NCI-H526 (cell line): ENCODE results near the gene USP10.
A peak's percentile ranks its signal among the peaks of the same experiment; 100 is the strongest.

ENCODE experiments used
- DNase-seq, 2 experiments: peaks; one replicate each; lab custom pipeline; 2025; lab: John Stamatoyannopoulos, UW

The USP10 gene

DNA sequence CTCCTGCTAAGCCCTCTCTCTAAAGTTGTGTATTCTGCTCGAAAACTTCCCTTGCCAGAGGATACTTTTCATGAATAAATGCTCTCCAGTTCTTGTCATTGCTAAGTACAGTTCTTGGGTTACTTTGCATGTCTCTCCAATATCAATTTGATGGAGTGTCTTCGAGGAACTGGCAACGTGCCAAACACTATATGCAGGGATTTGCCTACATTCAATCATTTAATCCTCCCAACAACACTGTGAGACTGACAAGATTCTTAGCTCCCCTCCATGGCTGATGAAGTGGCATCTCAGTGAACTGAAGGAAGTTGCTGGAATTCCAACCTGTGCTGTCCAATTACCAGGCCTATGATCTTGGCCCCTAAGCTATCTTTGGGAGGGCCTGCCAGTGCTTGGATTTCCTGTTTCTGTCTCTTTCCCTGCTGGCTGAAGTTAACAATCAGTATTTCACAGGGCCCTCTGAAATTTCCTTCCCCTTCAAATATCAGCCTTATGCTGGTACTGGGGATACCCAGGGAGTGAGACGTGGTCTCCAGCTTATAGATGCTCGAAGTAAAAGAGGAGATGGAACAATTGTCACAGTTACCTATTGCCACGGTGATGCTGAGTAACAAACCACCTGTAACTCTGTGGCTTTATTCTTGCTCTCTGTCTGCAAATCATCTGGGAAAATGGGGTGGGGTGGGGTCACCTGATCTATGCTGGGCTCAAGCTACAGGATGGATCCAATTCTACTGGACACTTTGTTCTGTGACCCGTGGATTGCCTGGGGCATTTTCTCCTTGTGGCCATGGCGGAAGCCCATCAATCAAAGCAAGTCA lies 100.6 kb downstream of the USP10 start:
- peak; percentile 6 to 21 for DNase-seq

- DNase-seq = no peak
These were observed 103.3 kb downstream of the USP10 start for GRCh38 chr16:84803146-84803545.

- DNase-seq = no peak
These were observed 104.5 kb downstream of the USP10 start for GRCh38 chr16:84804326-84804725.

DNA sequence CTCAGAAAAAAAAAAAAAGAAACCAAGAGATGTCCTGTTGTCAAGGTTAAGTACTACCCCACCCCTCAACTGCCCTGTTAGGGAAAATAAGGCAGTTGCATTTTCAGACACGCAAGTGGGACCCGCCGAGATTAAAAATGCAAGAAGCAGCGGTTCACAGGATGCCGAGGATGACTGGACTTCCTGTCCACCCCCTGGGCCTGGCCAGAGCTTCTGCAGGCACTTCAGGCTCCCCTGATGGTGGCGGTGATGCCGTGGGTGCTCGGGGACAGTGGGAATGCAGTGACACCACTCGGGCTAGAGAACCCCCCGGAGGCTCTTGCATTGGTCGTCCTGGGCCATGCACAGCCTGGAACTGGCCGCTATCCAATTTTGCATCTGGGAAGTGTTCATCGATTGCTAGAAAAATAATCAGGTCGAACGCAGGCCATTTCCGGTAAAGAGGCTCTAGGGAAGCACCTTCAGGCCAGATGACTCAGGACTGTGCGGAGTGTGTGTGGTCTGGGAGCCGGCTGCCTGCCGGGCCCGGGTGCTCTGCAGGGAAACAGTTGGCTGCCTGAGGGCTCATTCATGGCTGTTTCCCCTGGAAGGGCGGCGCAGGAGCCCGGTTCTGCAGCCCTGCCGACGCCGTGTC lies 106.6 kb downstream of the USP10 start:
- DNase-seq = no peak

DNA sequence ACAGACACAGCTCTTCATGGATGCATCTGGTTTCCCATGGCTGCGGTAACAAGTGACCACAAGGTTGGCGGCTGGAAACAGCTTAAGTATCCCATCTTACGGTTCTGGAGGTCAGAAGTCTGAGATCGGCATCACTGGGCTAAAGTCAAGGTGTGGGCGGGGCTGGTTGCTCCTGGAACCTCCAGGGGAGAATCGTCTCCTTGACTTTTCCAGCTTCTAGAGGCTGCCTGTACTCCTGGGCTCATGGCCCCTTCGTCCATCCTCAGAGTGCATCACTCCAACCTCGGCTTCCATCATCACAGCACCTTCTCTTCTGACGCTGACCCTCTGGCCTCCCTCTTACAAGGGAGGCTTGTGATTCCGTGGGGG lies 107.1 kb downstream of the USP10 start:
- DNase-seq = no peak

DNA sequence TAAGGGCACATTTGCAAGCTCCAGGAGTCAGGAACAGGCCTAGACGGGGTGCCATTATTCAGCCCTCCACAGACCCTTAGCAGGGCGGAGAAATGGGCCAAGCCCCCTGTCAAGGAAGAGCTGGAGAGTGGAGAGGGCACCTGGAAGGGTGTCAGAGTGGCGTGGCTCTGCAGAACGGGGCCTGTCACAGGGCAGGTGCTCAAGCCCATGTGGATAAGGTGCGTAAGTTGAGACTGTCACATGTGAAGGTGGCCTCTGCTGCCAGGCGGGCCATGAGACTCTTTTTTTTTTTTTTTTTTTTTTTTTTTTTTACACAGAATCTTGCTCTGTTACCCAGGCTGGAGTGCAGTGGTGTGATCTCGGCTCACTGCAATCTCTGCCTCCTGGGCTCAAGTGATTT lies 108.0 kb downstream of the USP10 start:
- DNase-seq = no peak

DNA sequence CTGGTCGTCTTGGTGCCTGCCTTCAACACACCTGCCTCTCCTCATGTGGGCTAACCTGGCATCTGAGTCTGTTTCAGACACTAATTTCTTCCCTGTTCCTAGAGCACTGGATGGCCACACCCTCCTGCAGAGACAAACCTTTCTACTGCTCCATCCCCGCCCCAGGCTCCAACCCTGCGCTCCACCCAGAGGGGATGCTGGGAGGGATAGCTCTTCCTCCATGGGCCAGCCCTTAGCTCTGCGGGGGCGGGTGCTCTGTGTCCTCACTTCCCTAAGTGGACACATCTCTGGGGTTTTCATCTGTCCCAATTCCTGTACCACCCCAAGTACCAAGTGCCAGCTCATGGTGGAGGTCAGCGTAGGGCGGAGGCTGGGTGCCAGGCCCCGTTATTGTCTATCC lies 109.0 kb downstream of the USP10 start:
- no peak for DNase-seq

GRCh38 chr16:84810518-84811273 lies 110.9 kb downstream of the USP10 start:
- no peak for DNase-seq

- no peak for DNase-seq
These were observed 111.7 kb downstream of the USP10 start for GRCh38 chr16:84811529-84811928.

- DNase-seq = no peak
These were observed 113.5 kb downstream of the USP10 start for GRCh38 chr16:84813141-84813934.

- DNase-seq = no peak
These were observed 115.7 kb downstream of the USP10 start for GRCh38 chr16:84815462-84815861.

DNA sequence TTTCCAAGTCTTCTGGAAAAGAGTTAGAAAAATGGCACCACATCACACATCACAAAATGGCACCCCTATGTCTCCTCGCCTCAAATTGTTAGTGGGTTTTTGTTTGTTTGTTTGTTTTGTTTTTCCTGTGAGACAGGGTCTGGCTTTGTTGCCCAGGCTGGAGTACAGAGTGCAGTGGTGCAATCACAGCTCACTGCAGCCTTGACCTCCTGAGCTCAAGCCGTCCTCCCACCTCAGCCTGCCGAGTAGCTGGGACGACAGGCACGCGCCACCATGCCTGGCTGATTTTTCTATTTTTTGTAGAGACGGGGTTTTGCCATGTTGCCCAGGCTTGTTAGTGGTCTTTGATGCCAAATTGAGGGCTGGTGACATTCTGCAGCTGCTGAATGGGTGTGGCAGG lies 116.2 kb downstream of the USP10 start:
- no peak for DNase-seq

- DNase-seq = no peak
These were observed 116.7 kb downstream of the USP10 start for GRCh38 chr16:84816485-84816884.

DNA sequence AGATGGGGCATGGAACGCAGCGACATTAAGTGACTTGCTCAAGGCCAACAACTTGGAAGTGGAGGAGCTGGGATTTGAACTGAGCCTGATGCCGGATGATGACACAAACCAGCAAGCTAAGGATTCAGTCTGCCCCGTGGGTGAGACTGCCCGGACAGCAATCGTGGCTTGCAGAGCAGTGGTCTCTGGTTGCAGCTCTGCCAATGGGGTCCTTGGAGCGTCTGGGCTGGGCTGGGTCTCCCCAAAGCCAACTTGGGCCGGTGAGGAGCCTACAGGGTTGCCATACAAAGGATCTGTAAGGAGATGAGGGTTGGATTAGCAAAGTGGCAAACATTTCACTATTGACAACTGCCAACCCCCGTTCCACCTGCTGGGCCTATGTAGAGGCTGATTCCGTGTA lies 117.4 kb downstream of the USP10 start:
- DNase-seq = no peak

DNA sequence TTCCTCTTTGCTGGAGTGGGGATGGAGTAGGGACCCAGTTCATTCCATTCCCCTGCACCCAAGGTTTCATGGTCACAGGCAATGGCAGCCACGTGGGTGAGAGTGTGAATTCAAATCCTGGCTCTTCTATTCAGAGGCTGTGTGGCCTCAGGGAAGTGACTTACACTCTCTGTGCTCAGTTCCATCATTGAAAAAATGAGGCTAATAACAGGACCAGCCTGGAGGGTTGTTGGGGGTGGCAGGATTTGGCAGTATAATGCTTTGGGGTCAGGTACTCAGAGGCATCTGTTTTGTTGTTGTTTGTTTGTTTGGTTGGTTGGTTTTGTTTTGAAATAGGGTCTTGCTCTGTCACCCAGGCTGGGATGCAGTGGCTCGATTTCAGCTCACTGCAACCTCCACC lies 117.8 kb downstream of the USP10 start:
- no peak for DNase-seq

DNA sequence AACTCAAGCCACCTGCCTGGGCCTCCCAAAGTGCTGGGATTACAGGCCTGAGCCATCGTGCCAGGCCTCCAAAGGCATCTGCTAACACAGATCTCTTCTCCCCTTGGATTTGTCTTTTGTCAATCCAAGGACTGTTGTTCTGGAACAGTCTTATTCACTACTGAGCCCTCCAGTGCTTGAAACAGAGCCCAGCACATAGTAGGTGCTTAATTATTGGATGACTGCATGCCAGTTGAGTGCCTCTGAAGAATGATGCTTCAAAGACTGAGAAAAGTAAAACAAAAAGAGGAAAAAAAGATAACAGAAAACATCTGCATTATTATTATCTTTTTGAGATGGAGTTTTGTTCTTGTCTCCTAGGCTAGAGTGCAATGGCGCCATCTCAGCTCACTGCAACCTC lies 118.3 kb downstream of the USP10 start:
- no peak for DNase-seq

DNA sequence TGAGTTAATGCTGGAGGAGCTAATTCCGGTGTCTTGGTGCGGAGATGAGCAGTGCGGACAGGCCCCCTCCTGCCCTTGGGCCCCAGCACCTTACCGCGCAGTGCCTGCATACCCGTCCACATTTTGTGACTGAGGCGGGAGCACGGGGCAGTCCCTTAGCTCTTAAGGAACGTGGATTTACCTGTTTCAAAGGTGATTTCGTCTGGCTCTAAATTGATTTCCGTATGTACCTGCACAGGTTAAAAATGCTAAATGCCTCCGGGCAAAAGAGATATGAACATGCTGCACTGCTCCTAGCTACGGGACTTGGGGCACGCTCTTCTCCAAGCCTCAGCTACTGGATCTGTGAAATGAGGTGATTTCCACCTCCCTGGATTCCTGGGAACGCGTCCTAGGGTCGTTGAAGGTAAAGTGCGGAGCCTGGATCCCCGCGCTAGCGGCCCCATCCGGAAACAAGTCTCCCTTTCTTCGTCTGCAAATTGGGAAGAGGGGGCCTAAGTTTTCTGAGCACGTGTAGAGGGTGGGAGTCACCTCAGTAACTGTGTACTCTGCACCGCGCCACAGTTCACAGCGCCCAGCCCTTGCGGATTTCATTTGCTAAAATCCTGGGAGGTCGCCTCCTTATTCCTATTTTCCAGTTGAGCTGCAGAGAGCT lies 119.3 kb downstream of the USP10 start:
- peak; percentile 34 to 41 for DNase-seq

GRCh38 chr16:84819644-84820304 lies 120.0 kb downstream of the USP10 start, which contains the start of gene CRISPLD2:
Gene CRISPLD2 (plus strand): TSS chr16:84819985. CDS start chr16:84838496, 18,511 bp downstream.
- DNase-seq = peak; percentile 67 to 90

DNA sequence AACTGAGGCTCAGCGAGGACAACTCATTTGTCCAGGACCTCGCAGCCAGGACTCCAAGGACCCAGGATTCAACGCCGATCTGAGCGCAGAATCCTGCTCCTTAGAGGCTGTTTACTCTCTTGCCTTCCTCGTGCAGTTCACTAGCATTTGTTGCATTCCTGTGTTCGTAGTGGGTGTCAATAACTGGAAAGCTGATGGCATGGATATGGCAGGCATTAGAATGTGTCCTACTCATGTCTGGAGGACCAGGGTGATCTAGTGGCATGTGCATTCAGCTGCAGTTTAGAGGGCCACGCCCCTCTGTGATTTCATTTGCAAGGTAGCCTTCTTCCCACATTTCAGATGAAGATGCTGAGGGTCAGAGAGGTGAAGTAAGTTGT lies 120.5 kb downstream of the USP10 start:
- no peak for DNase-seq

- no peak for DNase-seq
These were observed 121.0 kb downstream of the USP10 start for GRCh38 chr16:84820771-84821170.

DNA sequence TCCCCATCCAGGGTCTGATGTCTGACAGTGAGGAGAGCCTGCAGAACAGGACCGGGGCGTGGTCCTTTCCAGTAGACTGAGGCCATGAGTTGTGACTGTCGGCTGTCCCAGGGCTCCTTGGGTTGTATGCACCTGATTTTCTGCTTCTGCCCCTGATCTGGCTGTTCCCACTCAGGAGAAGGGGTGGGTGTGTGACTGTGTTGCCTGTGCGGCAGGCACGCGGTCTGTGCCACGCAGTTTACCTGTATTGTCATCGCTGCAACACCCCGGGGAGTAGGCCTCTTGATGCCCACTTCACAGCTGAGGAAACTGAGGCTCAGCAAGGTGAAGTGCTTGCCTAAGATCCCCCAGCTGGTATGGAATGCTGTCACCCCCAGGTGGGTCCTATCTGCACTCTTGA lies 121.4 kb downstream of the USP10 start:
- DNase-seq = no peak
